Prostate gland (tissue), 2 donors: ENCODE data around the gene PPP2R2B.

Experiments
- POLR2A ChIP-seq: fragments of 450-650 bp; IDR thresholded peaks from one replicate; pipeline ENCODE4 v1.6.1; 2016; ENCODE audit warnings: antibody characterized with exemption, mild to moderate bottlenecking
- POLR2AphosphoS5 ChIP-seq: sonication (generic); formaldehyde crosslinking; IDR thresholded peaks from one replicate; pipeline ENCODE4 v1.6.1; 2017; ENCODE audit warnings: antibody characterized with exemption
- TF ChIP-seq, protein P1 (sequence below), 4 experiments: fragments of 200-600 bp in 2 of 4; fragments of 450-650 bp in 2 of 4; sonication (generic) in 2 of 4; IDR thresholded peaks; 1 replicate in 3 of 4; 2 replicates in 1 of 4; pipeline ENCODE4 v1.5.1; 2016 to 2019; ENCODE audit warnings: antibody characterized with exemption in 4 of 4, mild to moderate bottlenecking in 2 of 4, moderate library complexity in 2 of 4

DNA sequence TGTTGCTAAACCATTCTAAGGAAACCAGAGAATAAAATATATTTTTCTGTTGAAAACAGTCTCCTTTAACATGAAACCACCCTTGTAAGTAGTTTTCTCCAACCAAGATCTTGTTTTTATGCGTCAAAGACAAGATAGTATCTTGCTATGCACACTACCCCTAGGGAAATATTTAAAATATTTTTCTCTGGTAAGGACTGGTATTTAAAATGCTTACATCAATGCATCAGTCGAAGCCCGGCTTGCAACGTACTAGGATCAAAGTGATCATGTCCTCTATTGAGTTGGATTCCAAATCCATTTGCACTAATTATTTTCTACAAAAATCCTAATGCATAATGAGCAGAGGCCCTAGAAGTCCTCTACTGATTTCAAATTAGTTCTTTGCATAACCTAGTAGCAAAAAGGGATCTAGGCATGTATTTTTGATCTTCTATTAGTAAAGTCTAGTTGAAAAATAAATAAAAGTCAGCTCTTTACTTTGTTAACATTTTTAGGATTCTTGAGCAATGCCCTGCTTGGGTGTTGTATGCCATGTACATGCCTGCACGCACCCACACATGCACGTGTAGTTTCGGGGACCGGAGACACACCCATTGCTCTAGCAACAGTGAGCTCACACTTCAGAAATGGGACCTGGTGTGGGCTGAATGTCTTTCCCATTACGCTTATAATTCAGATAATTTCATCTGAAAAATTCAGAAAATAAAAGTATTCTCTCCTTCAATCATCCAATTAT is 197.5 kb downstream of the PPP2R2B start:
- TF ChIP-seq, protein P1, sequence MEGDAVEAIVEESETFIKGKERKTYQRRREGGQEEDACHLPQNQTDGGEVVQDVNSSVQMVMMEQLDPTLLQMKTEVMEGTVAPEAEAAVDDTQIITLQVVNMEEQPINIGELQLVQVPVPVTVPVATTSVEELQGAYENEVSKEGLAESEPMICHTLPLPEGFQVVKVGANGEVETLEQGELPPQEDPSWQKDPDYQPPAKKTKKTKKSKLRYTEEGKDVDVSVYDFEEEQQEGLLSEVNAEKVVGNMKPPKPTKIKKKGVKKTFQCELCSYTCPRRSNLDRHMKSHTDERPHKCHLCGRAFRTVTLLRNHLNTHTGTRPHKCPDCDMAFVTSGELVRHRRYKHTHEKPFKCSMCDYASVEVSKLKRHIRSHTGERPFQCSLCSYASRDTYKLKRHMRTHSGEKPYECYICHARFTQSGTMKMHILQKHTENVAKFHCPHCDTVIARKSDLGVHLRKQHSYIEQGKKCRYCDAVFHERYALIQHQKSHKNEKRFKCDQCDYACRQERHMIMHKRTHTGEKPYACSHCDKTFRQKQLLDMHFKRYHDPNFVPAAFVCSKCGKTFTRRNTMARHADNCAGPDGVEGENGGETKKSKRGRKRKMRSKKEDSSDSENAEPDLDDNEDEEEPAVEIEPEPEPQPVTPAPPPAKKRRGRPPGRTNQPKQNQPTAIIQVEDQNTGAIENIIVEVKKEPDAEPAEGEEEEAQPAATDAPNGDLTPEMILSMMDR (IDR thresholded peaks at IDR 0.05) = no peak
- TF ChIP-seq POLR2A (no peak), POLR2AphosphoS5 (no peak)
